A673 (cell line): ENCODE measurements around the gene PKIB. TPM values are rescaled to one million over a fixed set of nuclear protein-coding genes. Genes with fewer than 3 reads are reported as not detected.

ENCODE experiments used
- BruUV-seq: library from RNA; stranded (reverse); fragments of 400-500 nt; replicated peaks from 2 replicates; lab custom pipeline; 2021; lab: Mats Ljungman, UMichigan
- CTCF ChIA-PET: fragments of 300-600 bp; sonication (Branson Sonifier 250); formaldehyde crosslinking; loops from one replicate; lab custom pipeline; 2022; ENCODE audit warnings: antibody characterized with exemption; lab: Charles Lee
- POLR2A ChIA-PET: fragments of 300-600 bp; sonication (Branson Sonifier 250); formaldehyde crosslinking; loops from one replicate; lab custom pipeline; 2022; ENCODE audit warnings: antibody characterized with exemption; ENCODE audit not compliant: low non-redundant PET; lab: Charles Lee
- DNase-seq: peaks from one replicate; pipeline ENCODE4 v3.0.0-alpha.2; 2015; ENCODE audit warnings: low spot score
- H3K27ac ChIP-seq: fragments of 200-600 bp; sonication (generic); 2 replicates; pipeline ENCODE4 v1.5.1; 2016; ENCODE audit warnings: mixed run types, low read depth, mild to moderate bottlenecking, mixed read lengths, antibody characterized with exemption, low read length; ENCODE audit not compliant: poor library complexity, severe bottlenecking
- H3K27me3 ChIP-seq: fragments of 200-600 bp; sonication (generic); replicated peaks from 2 replicates; pipeline ENCODE4 v1.6.1; 2017; ENCODE audit warnings: mixed run types, low read depth, mild to moderate bottlenecking, mixed read lengths, antibody characterized with exemption, low read length; ENCODE audit not compliant: insufficient read depth, poor library complexity
- H3K36me3 ChIP-seq: fragments of 200-600 bp; sonication (generic); 2 replicates; pipeline ENCODE4 v1.6.1; 2016; ENCODE audit warnings: mixed run types, mild to moderate bottlenecking, mixed read lengths, antibody characterized with exemption, low read length; ENCODE audit not compliant: insufficient read depth, poor library complexity, severe bottlenecking
- H3K4me1 ChIP-seq: fragments of 200-600 bp; sonication (generic); 2 replicates; pipeline ENCODE4 v1.6.1; 2017; ENCODE audit warnings: mixed run types, mild to moderate bottlenecking, mixed read lengths, antibody characterized with exemption, low read length; ENCODE audit not compliant: insufficient read depth, poor library complexity, severe bottlenecking
- H3K4me3 ChIP-seq: fragments of 200-600 bp; sonication (generic); 2 replicates; pipeline ENCODE4 v1.5.1; 2016; ENCODE audit warnings: low read depth, mixed run types, mild to moderate bottlenecking, mixed read lengths, low read length; ENCODE audit not compliant: poor library complexity, severe bottlenecking
- H3K9me3 ChIP-seq: fragments of 200-600 bp; sonication (generic); 2 replicates; pipeline ENCODE4 v1.6.1; 2016; ENCODE audit warnings: mixed run types, low read depth, mild to moderate bottlenecking, mixed read lengths, antibody characterized with exemption, low read length; ENCODE audit not compliant: poor library complexity, severe bottlenecking
- EZH2 ChIP-seq: fragments of 200-600 bp; sonication (generic); IDR thresholded peaks from 2 replicates; pipeline ENCODE4 v1.6.1; 2017; ENCODE audit warnings: borderline replicate concordance, low read depth, mild to moderate bottlenecking, mixed read lengths, antibody characterized with exemption, low read length; ENCODE audit not compliant: poor library complexity, severe bottlenecking
- intact Hi-C: fragments of 100-400 bp; cut with micrococcal nuclease; formaldehyde crosslinking; loops from one replicate; pipeline ENCODE4 v1.10.0; 2022; ENCODE audit not compliant: unreplicated experiment
- total RNA-seq: library from RNA; stranded (reverse); gene quantifications from 2 replicates; pipeline ENCODE4 v1.2.3, GENCODE V29; 2021
- TF ChIP-seq, protein P1 (sequence below): fragments of 300-800, 200-600 bp; sonication (generic); conservative IDR thresholded peaks from 2 replicates; pipeline ENCODE4 v1.5.1; 2017; ENCODE audit warnings: low read depth, mild to moderate bottlenecking, antibody characterized with exemption, low read length, moderate library complexity, mixed read lengths

PKIB gene
- total RNA-seq, 1 experiment from 2014 or later = 11.5 TPM

GRCh38 chr6:122712093-122712447 is 101.9 kb downstream of the PKIB start:
- no TSS peak for BruUV-seq
- H3K27ac ChIP-seq = no peak overlapping the region
- H3K36me3 ChIP-seq = no peaks in the 10 kb centered on the region
- H3K9me3 ChIP-seq = no peaks in the 10 kb centered on the region
- no peaks in the 10 kb centered on the region for H3K27me3 ChIP-seq
- peaks cover 5% of the 10 kb centered on the region for H3K4me1 ChIP-seq
- ChIA-PET CTCF (no interaction called here), POLR2A (no interaction called here)
- intact Hi-C loops = no loop called here
- no peak for TF ChIP-seq EZH2
- TF ChIP-seq, protein P1, sequence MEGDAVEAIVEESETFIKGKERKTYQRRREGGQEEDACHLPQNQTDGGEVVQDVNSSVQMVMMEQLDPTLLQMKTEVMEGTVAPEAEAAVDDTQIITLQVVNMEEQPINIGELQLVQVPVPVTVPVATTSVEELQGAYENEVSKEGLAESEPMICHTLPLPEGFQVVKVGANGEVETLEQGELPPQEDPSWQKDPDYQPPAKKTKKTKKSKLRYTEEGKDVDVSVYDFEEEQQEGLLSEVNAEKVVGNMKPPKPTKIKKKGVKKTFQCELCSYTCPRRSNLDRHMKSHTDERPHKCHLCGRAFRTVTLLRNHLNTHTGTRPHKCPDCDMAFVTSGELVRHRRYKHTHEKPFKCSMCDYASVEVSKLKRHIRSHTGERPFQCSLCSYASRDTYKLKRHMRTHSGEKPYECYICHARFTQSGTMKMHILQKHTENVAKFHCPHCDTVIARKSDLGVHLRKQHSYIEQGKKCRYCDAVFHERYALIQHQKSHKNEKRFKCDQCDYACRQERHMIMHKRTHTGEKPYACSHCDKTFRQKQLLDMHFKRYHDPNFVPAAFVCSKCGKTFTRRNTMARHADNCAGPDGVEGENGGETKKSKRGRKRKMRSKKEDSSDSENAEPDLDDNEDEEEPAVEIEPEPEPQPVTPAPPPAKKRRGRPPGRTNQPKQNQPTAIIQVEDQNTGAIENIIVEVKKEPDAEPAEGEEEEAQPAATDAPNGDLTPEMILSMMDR = no peak
- no peak for DNase-seq
- H3K4me3 ChIP-seq = no peak overlapping the region

DNA sequence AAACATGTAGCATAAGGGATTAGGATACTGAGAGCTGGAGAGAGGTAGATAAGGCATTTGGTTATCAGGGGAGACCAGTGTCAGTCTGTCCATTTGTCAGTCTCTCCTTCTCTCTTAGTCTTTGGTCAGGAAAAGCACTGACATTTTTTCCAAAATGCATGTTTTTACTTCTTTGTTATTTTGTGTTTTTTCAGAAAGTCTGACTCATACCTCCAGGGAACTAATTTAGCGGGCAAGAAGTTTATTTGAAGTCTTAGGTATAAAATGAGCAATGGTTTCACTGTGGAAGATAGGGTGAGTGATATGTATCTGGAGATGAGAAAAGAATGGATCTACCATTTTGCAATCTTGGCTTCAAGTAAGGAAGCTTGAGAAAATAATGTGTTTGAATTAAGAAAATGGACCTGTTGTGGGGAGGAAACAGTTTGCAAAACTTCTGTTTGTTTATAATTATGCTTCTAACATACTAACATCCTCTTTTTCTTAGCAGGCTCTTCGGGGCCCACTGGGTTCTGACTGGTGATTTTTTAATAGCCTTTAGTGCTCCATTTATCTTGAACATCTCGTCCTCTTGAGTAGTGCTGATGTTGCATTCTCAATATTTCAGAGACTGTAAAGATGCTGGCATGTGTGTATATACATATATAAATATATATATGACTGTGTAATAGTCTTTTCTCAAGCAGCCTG is 102.4 kb downstream of the PKIB start:
- intact Hi-C loops = no loop called here
- no peaks in the 10 kb centered on the region for H3K27me3 ChIP-seq
- no peak overlapping the region for H3K27ac ChIP-seq
- no peaks in the 10 kb centered on the region for H3K36me3 ChIP-seq
- no peak for DNase-seq
- ChIA-PET CTCF (no interaction called here), POLR2A (no interaction called here)
- H3K4me3 ChIP-seq = no peak overlapping the region
- no TSS peak for BruUV-seq
- no peak for TF ChIP-seq EZH2
- TF ChIP-seq, protein P1 = no peak
- H3K4me1 ChIP-seq = peaks cover 7% of the 10 kb centered on the region
- no peaks in the 10 kb centered on the region for H3K9me3 ChIP-seq

DNA sequence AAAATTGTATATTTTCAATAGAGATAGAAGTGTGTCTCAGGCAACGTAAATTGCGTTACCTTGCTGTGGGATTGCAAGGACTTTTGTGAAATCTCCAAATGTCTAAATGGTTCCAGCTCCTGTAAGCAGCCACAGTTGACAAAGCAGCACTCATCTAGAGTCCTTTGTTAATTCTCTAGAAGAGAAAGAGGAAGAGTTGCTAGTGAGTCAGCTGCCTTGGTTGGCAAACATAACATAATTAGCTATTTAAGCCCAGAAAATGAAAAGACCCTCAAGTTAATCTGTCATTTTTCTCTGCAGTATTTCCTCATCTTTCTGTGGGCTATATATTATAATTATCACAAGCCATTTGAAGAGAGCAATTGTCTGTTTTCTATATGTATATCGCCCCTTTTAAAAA is 102.9 kb downstream of the PKIB start:
- POLR2A ChIA-PET = no interaction called here
- no peaks in the 10 kb centered on the region for H3K36me3 ChIP-seq
- BruUV-seq = no TSS peak
- no peak for TF ChIP-seq EZH2
- TF ChIP-seq, protein P1 = no peak
- no peak for DNase-seq
- peaks cover 10% of the 10 kb centered on the region for H3K4me1 ChIP-seq
- H3K4me3 ChIP-seq = no peak overlapping the region
- intact Hi-C loops = no loop called here
- H3K27ac ChIP-seq = no peak overlapping the region
- no peaks in the 10 kb centered on the region for H3K9me3 ChIP-seq
- CTCF ChIA-PET = no interaction called here
- no peaks in the 10 kb centered on the region for H3K27me3 ChIP-seq
